K562 (cell line): ENCODE data around the gene TRAF3IP3.

Source experiments
- DMBX1 ChIP-seq: fragments of 250-450 bp; sonication (Bioruptor Pico); IDR thresholded peaks from 2 replicates; pipeline ENCODE4 v1.8.0; 2022; ENCODE audit warnings: inconsistent platforms, mild to moderate bottlenecking, moderate library complexity, borderline replicate concordance
- MTA3 ChIP-seq: fragments of 450-650 bp; formaldehyde crosslinking; IDR thresholded peaks from 2 replicates; pipeline ENCODE4 v1.6.1; 2017; ENCODE audit warnings: mild to moderate bottlenecking, borderline replicate concordance
- NR2F6 ChIP-seq: fragments of 450-650 bp; formaldehyde crosslinking; IDR thresholded peaks from 2 replicates; pipeline ENCODE4 v1.4.0; 2020; ENCODE audit warnings: mild to moderate bottlenecking
- U2AF2 ChIP-seq: fragments of 200-400 bp; formaldehyde crosslinking; optimal IDR thresholded peaks from 2 replicates; pipeline ENCODE3; 2017; ENCODE audit warnings: low read depth, mild to moderate bottlenecking, low read length
- YY1 ChIP-seq, 3 experiments: IDR thresholded peaks; 2 replicates each; pipeline ENCODE4 v1.6.1; 2011; ENCODE audit warnings: low read length in 2 of 3, mild to moderate bottlenecking in 2 of 3, moderate library complexity in 2 of 3, borderline replicate concordance in 1 of 3, control low read depth in 1 of 3, low read depth in 1 of 3; ENCODE audit not compliant: insufficient read depth in 3 of 3, insufficient replicate concordance in 2 of 3, control insufficient read depth in 1 of 3, insufficient read length in 1 of 3; ENCODE audit errors: extremely low read depth in 1 of 3
- ZNF165 ChIP-seq: fragments of 250-450 bp; sonication (Bioruptor Pico); IDR thresholded peaks from 2 replicates; pipeline ENCODE4 v1.4.0; 2020; ENCODE audit warnings: borderline replicate concordance
- ZNF175 ChIP-seq: fragments of 200-800 bp; sonication (Bioruptor generic); IDR thresholded peaks from 2 replicates; pipeline ENCODE4 v1.6.1; 2016; ENCODE audit warnings: low read depth, mild to moderate bottlenecking, missing genetic modification characterization, missing compliant biosample characterization
- ZNF23 ChIP-seq: fragments of 250-450 bp; sonication (Bioruptor Pico); IDR thresholded peaks from 2 replicates; pipeline ENCODE4 v1.4.0; 2020; ENCODE audit warnings: mild to moderate bottlenecking
- TF ChIP-seq, protein P1 (sequence below): sonication (generic); formaldehyde crosslinking; IDR thresholded peaks from 2 replicates; pipeline ENCODE4 v1.8.0; 2022; ENCODE audit warnings: mild to moderate bottlenecking, missing genetic modification reagents

DNA sequence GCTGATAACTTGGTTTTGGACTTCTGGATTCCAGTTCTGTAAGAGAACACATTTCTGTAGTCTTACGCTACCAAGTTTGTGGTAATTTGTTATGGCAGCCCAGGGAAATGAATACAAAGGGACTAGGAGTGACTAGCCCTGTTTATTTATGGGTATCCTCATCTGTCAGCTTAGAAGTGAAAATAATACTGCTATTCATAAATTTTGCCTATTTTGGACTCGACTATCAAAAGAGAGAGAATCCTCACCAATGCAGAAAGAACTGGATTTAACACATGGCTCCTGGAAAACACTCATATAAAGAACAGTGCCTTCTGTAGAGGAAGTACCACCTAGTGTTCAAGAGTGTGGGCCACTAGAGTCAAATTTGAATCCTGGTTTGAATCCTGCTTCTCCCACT lies 28.6 kb upstream of the TRAF3IP3 start:
- TF ChIP-seq MTA3 (no peak), NR2F6 (CRISPR knock-in tag) (no peak), ZNF165 (CRISPR knock-in tag) (no peak), DMBX1 (no peak), ZNF23 (CRISPR knock-in tag) (no peak), YY1 (IDR thresholded peaks at IDR 0.05; ENCODE audit: borderline replicate concordance in 1 of 3, control insufficient read depth in 1 of 3, extremely low read depth in 1 of 3, insufficient read depth in 3 of 3, insufficient read length in 1 of 3, insufficient replicate concordance in 2 of 3, low read depth in 1 of 3, low read length in 2 of 3) (no peak), U2AF2 (no peak), ZNF175 (CRISPR knock-in tag) (no peak)
- TF ChIP-seq, protein P1, sequence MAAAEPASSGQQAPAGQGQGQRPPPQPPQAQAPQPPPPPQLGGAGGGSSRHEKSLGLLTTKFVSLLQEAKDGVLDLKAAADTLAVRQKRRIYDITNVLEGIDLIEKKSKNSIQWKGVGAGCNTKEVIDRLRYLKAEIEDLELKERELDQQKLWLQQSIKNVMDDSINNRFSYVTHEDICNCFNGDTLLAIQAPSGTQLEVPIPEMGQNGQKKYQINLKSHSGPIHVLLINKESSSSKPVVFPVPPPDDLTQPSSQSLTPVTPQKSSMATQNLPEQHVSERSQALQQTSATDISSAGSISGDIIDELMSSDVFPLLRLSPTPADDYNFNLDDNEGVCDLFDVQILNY (CRISPR knock-in tag) = no peak
